NCI-H82 treated with DMSO at 0.1 percent for 48 hours (cell line): ENCODE data around the gene RNF152.

ENCODE experiments used
- DNase-seq: peaks from one replicate; lab custom pipeline; 2025; ENCODE audit not compliant: unreplicated experiment; lab: John Stamatoyannopoulos, UW

The RNF152 gene

DNA sequence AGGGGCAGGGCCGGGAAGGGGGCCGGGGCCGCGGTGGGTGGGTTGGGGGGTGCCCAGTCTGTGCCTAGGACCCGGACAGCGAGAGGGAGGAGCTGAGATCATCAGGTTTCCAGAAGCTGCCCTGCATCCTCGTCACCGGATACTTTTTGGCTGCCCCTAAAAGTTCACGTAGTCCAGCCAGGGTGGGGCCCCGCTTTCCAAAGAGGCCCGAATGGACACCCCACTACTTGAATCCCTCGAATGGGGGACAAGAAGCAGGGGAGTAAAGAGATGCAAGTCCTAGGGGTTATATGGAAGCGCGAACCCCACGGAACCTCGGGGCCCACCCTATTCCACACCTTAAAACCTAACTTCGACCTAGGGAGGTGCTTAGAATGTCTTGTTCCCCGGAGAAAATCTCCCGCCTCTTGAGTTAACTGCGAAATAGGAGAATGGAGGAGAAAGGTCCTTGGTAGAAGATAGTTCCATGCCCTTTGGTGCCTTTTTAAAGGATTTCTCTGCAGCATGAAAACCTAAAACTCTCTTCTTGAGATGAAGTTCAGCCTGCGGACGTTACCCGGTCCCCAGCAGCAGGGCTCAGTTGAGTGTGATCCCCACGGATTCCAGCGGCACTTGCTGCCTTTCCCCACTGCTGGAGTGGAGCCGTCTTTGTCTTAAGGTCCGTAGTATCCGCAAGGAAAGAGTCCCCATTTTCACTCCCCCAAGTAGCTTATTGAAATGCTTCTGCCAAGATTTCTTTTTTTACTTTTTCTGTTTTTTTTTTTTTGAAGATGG lies 2.1 kb upstream of the RNF152 start:
- DNase-seq, result no peak

DNA sequence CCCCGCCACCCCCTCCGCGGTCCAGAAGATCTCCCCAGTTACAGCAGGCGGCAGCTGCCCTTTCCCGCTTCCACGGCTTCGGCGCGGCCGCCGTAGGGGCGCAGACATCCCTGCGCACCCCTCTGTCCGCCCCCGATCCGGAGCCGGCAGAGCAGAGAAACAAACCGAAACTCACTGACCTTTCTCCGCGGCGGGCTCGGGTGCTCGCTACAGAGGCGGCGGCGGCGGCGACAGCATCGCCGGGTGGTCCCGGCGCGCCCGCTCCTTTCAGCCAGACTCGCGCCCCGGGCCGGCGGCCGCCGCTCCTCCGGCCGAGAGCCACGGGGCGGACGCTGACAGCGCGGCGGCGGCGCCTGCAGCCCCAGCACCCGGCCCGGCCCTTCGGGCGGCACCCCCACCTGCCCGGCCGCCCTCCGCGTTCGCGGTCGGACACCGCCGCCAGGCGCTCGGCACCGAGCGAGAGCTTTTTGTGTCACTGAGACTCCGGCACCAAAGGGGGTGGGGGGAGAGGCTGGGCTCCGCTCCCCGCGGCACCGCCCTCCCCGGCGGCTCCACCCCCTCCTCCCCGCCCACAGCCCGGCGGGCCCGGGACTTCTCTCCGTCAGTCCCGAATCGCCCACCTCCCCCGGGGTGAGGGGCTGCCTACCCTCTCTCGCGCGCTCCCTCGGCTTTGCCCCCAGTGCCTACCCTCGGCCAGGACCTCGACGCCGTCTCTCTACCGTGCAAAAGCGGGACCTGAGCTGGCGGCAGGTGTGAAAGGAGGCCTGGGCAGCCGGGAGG lies 1.4 kb upstream of the RNF152 start:
- peak; percentile 30 for DNase-seq

DNA sequence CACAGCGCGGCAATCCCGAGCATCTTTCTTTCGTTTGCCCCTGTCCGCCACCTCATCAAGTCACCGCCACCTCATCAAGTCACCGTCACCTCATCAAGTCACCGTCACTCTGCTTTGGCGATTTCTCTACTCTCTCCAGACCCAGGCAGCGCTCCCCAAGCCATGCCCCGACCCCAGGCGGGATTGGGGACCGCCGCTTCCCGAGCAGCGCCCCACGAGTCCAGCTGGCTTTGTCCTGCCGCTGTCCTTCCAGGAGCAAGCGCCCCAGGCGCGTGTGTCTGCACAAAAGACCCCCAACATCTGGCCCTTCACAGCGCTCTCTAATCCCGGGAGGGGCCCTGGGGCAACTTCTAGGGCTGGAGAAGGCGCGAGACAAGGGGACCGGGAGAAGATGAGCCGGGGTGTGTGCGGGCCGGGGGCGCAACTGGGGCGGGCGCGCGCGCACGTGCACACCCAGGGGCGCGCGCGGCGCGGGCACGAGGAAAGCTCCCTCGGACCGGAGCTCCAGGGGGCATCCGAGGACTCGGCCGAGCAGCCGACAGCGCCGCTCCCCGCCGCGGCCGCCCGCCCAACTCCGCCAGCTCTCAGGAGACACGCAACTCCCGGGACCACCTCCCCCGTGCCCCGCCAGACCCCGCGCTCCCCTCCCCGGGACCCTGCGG lies 633 bp upstream of the RNF152 start:
- DNase-seq, result peak; percentile 61

DNA sequence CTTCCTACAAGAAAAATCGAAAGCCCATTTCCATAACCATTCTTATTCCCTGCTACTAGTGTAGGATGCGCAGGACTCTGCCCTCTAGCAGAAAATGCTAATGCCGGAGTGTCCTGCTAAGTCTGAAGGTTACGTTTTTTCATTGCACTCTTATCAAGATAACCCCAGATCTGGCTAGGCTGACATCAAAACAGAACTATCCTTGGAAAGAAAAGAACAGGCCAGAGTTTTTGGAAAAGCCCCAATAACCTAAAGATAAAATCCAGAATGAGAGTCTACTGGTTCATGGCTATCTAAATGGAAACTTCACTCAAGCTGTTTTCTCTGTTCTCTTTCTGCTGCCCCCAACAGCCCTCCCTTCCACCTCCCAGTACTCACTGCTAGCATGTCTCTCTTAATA lies 913 bp downstream of the RNF152 start:
- no peak for DNase-seq

DNA sequence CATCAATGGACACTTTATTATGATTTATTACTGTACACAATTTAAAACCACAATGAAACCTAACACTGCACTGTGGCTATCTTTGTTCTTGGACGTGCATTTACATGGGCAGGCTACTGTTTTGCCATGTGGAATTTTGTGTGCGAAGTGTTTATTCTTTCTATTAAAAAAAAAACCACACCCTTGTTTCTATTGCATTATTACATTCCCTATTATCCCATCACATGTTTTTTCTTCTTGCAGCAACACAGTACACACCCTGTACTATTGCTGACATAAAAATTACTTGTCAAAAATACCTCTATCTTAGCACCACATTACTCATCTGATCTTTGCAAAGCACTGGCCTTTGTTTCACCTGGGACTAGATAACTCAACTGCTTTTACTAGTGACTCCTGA lies 1.5 kb downstream of the RNF152 start:
- DNase-seq, result no peak

DNA sequence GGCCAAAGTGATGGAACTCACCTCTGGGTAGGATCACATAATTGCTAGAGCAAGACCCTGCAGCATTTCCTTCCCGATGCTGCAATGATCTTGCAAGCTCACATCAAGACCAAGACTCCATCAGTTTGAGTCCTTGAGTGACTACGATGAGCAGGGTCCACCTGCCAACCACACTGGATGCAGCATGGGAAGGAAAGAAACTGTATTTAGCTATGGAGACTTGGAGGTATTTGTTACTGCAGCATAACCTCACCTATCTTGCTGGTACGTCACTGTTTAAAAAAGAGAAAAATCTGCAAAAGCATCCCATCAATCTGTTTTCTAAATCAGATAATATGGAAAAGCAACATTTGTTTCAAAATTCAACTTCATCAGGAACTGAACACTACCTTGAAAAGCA lies 2.5 kb downstream of the RNF152 start:
- DNase-seq, result no peak

DNA sequence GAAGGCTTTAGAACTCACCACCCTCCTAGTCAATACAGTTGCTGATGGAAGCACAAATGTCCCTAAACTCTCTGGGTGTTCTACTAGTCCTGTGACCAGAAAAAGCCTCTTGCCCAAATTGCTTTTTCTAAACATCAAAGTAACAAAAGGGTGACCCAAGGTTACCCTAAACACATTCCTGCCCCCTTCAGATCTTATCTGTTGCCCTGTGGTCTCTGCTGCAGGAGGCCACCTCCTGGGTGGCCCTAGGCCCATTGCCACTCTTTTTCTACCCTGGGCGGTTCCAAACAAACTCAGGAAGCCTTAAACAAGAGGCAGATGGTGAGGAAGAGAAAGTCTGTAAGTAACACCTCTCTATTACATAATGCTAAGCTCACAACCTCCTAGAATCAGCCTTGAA lies 3.3 kb downstream of the RNF152 start:
- no peak for DNase-seq

DNA sequence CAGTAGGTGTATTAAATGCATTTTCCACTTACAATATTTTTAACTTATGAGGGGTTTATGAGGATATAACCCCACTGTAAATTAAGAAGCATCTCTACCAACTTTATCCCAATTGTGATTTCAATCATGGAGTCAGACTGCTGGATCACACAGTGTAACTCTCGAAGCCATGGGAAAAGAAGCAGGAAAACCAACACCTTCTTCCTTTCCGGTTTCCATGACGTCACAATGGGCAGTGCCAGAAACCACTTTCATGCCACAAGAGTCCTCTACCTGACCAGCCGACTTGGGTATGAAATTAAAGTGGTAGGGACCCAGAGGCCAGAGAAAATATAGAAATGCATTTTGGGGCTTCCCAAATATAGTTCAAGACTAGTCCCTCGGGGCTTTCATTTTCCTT lies 4.2 kb downstream of the RNF152 start:
- no peak for DNase-seq

DNA sequence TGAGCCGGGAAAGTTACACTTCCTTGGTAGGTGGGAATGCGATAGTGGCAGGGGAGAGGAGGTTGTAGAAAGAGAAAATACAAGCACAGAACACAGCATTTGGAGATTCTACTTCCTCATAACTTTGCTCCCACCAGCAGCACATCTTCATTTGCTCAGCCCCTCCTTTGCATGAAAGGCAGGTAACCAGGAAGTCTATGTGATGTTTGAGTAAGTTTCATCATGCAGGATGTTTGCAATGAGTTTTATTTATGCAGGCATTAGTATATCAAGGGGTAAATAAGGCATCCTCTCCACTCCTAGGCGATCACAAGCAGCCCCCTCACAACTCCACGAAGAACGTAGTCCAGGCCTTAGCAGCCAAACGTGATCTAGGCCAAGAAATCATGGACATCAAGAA lies 5.0 kb downstream of the RNF152 start:
- no peak for DNase-seq

DNA sequence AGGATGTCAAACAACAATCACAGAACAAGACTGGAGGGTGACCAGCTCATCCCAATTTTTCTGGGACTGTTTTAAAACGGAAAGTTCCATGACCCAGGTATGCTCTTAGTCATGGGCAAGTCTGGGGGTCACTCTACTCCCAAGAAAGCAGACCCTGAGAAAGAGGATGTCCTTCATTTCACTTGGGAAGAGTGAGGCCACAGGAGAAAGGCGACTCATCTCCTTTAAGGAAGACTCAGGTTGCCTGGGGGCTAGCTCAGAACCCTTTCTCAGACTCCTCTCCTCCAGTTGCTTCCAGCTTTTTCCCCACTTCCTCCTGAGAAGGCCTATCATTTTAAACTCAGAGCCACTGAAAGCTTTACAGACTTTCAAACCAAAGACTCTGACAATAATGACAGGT lies 9.3 kb downstream of the RNF152 start:
- no peak for DNase-seq

DNA sequence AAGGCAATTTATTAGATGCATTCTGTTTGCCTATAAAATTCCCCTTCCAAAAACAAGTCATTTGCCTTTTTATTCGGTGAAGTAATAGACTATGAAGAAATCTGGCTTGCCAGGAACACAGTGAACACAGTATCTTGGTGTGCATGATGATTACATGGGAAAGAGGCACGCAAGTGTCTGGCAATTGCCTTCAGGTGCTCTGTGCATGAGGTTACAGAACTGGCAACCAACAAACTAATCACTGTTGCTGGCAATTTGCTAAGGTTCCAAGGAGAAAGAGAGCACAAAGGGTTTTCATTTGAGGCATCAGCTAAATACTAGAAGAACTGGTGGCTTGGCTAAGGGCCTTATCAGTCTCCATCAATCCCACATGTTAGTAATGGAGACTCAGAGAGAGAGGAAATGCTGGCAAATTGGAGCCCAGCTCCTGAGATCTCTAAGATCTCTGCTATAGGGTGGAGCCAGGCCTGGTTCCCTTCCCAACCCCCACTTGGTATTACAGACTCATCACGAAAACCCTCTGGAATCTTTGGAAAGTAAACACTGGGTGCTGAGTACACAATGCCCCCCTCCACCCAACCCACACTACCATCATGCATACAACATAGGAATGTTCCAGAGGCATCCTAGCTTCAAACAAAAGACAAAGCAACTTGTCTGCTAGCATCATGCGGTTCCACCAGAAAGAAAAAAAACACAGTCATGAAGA lies 10.4 kb downstream of the RNF152 start:
- DNase-seq, result no peak

DNA sequence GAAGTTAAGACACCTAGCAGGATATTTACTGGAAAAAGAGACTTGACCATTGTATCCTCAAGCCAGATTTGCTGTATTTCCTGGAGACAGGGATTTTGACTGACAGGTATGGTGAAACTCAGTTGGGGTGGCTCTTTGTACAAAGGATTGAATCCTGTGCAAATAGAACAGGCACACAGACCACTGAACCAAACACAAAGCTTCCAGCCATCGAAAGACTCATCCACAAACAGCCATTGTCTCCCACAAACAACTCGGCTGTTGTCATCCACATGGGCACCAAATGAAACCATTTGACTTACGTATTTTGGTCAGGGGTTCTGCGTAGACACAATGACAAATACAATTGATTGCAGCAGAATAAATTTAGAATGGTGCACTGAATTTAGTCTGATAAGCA lies 15.9 kb downstream of the RNF152 start:
- DNase-seq, result no peak

DNA sequence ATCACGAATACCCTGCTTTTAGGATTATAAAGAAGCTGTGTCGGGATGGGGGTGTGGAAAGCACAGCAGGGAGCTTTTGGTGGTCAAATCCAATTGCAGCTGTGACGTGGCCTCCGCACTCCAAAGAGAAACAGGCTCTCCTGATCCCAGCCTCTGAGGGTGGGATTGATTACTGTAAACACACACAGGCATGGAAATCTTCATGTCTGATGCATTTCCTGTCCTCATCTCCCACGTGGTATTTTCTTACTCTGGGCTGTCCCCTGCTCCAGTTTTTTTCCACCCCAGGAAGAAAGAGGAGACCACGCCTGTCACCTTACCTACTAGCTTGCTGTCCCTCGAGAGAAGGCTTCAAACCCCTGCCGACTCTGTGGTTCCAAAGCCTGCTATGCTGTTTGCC lies 22.7 kb downstream of the RNF152 start:
- no peak for DNase-seq

DNA sequence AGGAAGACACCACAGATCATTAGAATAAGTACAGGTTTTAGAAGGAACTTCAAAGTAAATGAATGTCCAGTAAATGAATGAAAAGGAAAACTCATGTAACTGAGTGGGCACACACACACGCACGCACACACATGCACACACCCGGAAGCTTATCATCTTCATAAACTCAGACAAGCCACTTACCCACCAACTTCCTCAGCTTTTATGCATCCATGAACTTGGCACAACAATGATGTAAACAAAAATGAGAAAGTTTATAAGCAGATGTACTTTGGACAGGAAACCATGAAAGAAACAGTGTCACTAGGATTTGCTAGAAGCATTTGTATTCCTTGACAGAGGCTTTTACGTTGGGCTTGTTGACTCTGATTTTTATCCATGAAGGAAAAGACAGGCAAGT lies 23.2 kb downstream of the RNF152 start:
- DNase-seq, result no peak

DNA sequence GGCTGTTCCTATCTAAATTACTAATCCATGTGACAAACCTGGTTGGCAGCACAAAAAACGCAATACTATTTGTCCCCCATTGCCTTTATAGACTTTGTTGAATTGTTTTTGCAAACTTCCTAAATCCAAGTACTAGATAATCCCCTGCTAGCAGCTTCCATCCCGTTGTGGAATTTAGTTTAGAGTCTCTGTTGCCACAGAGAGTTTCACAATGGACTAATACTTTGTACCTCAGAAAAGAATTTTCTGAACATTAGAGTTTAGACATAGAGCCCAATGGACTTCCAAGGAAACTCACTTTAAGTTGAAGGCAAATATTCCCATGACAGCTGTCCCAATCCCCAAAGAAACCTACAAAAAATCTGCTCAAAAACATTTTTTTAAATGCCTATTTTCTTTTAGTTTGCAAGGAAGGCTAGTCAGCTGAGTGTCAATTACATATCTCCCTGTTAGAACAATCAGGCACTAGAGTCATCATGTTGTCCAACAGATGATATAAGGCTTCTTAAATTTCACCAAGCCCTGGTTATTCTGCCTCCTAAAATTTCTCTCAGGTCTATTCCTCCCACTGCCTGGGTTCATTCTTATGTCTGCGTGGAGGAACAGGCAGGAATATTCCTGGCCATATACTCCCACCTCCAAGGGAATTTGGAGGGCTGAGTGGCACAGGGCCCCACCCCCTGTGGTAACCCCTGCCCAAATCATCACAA lies 27.2 kb downstream of the RNF152 start:
- DNase-seq, result no peak

DNA sequence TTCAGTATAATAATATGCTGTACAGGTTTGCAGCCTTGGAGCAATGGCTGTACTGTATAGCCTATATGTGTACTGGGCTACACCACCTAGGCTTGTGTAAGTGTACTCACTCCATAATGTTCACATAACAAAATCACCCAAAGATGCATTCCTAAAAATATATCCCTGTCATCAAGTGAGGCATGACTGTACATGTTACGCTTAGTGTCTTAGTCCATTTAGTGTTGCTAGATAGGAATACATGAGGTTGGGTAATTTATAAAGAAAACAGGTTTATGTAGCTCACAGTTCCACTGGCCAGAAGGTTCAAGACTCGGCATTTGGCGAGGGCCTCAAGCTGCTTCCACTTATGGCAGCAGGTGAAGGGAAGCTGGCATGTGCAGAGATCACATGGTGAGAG lies 31.4 kb downstream of the RNF152 start:
- no peak for DNase-seq

DNA sequence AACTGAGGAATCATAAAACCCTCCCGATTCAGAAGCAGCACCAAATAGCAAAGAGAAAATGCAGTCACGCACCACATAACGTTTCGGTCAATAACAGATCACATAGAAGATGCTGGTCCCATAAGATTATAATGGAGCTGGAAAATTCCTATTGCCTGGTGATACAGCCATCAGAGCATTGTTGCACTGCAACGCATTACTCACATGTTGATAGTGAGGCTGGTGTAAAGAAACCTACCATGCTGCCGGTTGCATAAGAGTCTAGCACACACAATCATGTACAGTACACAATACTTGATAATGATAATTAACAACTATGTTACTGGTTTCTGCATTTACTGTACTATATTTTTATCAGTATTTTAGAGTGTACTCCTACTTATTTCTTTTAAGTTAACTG lies 32.5 kb downstream of the RNF152 start:
- no peak for DNase-seq

DNA sequence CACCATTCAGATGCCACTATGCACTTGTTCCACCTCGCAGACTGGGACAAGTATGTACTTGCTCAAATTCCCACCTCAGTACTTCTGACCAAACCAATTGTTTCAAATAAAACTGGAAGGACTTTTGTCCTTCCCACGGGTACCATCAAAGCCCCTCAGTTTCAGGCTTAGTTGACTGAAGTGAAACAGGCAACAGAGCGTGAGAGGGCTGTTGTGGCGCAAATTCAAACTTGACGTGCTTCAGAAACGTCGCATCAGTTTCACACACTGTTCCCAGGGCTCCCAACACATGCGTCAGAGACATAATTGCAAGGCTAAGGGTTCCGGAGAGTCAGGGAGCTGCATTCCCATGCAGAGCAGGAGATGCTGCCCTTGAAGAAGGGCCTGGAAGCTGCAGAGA lies 33.7 kb downstream of the RNF152 start:
- no peak for DNase-seq

DNA sequence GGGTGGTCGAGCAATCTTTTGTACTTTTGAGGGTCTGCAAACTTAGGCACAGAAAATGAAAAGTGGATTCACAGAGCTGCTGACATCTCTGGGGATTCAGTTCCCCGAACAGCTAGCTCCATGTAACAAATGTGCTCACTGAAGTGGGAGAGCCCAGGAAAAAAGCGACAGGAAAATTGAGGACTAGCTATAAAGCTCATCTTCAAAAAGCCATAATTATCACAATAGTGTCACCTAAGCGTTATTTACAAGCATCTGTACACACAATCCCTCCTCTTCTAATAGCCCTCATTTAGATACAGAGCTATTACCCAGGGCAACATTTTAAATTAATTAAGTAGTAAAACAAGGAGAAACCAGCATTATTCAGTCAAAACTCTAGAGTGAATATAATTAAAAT lies 36.1 kb downstream of the RNF152 start:
- DNase-seq, result no peak

DNA sequence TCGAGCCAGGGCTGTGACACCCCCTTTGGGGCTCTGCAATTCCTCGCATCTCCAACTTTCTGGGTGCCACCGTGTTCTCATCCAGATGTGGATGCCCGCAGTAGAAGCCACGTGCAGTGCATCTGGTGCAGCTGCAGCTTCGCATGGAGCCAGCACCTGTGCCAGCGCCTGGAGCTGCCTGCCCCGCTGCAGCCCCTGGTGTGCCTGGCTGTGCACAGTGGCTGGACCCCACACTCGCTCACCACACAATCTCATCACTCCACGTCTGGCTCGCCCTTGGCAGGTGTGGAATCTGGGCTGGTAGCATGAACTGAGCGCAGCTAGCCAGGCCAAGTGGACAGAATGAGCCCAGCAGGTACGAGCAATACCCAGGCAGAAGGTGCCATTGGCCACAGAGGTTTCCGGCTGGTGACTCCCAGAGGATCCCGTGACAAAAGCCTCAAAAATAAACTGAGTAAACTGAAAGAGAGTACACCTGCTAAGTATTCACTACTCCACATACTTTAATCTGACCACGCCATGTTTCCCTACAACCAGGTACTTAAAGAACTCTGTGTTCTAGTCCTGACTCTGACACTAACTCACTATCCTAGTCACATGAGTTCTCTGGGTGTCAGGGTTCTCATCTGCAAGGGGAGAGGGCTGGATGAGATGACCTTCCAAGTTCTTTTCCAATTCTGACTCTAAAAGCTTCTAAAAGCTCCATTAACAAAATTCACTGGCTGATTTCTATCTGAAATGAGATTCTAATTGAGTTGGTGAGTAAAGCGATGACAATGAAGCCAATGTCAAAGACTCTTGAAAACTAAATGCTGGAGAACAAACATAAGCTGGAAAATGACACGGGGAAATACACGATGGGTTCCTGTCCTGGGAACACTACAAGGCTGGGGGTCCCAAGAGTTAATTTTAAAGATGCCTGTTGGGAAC lies 37.1 kb downstream of the RNF152 start:
- DNase-seq, result no peak
